ENCODE data around the gene LRRC47. TPM values are rescaled to one million over a fixed set of nuclear protein-coding genes. Genes with fewer than 3 reads are reported as not detected.

LRRC47 gene
- total and polyA plus RNA-seq, 12 donors = 16.9 to 58.3 (median 44.7) TPM

- Histone ChIP-seq H3K4me3 (no peak overlapping the region), H3K4me1 (replicated peaks in 1 of 2) (no peaks in the 10 kb centered on the region), H3K36me3 (replicated peaks in 1 of 2) (peaks cover 0 to 30% of the 10 kb centered on the region in 2 donors), H3K9me3 (replicated peaks in 1 of 3) (no peaks in the 10 kb centered on the region), H3K27ac (no peak overlapping the region), H3K27me3 (no peaks in the 10 kb centered on the region)
- intact Hi-C loops (cut with DNase I) = no loop called here
- no peak for DNase-seq
- WGBS, 4 donors = 81 to 93% (median 91%) methylated on average over 6 to 13 of the region's 13 CpGs
- TF ChIP-seq CTCF (IDR thresholded peaks at IDR 0.05) = no peak
- no peak for TF ChIP-seq POLR2A (IDR thresholded peaks at IDR 0.05)
Measured at GRCh38 chr1:3736131-3736561, 60.2 kb downstream of the LRRC47 start.

GRCh38 chr1:3735688-3736087, 60.6 kb downstream of the LRRC47 start:
- DNase-seq = no peak
- Histone ChIP-seq H3K4me3 (no peak overlapping the region), H3K27me3 (no peaks in the 10 kb centered on the region), H3K36me3 (replicated peaks in 1 of 2) (peaks cover 0 to 30% of the 10 kb centered on the region in 2 donors), H3K4me1 (replicated peaks in 1 of 2) (no peaks in the 10 kb centered on the region), H3K9me3 (replicated peaks in 1 of 3) (no peaks in the 10 kb centered on the region), H3K27ac (no peak overlapping the region)
- intact Hi-C loops (cut with DNase I) = no loop called here
- TF ChIP-seq CTCF (IDR thresholded peaks at IDR 0.05) (no peak), POLR2A (IDR thresholded peaks at IDR 0.05) (no peak)
- 86 to 88% (median 87%) methylated on average over 13 of the region's 13 CpGs for WGBS, 4 donors

GRCh38 chr1:3735027-3735681, 61.1 kb downstream of the LRRC47 start:
- 78 to 90% (median 87%) methylated on average over 9 to 12 of the region's 12 CpGs for WGBS, 4 donors
- Histone ChIP-seq H3K27ac (no peak overlapping the region), H3K9me3 (replicated peaks in 1 of 3) (no peaks in the 10 kb centered on the region), H3K4me1 (replicated peaks in 1 of 2) (no peaks in the 10 kb centered on the region), H3K36me3 (replicated peaks in 1 of 2) (peaks cover 0 to 30% of the 10 kb centered on the region in 2 donors), H3K27me3 (no peaks in the 10 kb centered on the region), H3K4me3 (no peak overlapping the region)
- TF ChIP-seq POLR2A (IDR thresholded peaks at IDR 0.05) (no peak), CTCF (IDR thresholded peaks at IDR 0.05) (no peak)
- no peak for DNase-seq
- intact Hi-C loops (cut with DNase I) = no loop called here

- TF ChIP-seq CTCF (IDR thresholded peaks at IDR 0.05) (no peak), POLR2A (IDR thresholded peaks at IDR 0.05) (no peak)
- intact Hi-C loops (cut with DNase I) = no loop called here
- no peak overlapping the region for H3K27ac ChIP-seq
- no peaks in the 10 kb centered on the region for H3K9me3 ChIP-seq (replicated peaks in 1 of 3)
- H3K4me1 ChIP-seq (replicated peaks in 1 of 2) = no peaks in the 10 kb centered on the region
- 92 to 100% (median 94%) methylated on average over 4 to 16 of the region's 16 CpGs for WGBS, 4 donors
- H3K27me3 ChIP-seq = no peaks in the 10 kb centered on the region
- no peak for DNase-seq
- H3K4me3 ChIP-seq = no peak overlapping the region
- H3K36me3 ChIP-seq (replicated peaks in 1 of 2) = peaks cover 0 to 30% of the 10 kb centered on the region in 2 donors
Measured at GRCh38 chr1:3734602-3735001, 61.7 kb downstream of the LRRC47 start.
